Spleen (tissue), 11 donors: Measurements from ENCODE around the gene NR3C1. TPM values are rescaled to one million over a fixed set of nuclear protein-coding genes. Genes with fewer than 3 reads are reported as not detected.

Source experiments
- DNase-seq: peaks from one replicate; pipeline ENCODE4 v3.0.0-alpha.2; 2020
- H3K27ac ChIP-seq, 8 donors: fragments of 200-600 bp; sonication (generic) in 7 of 8; 1 replicate in 4 of 8; 2 replicates in 4 of 8; pipeline versions ENCODE4 v1.5.0 to v1.8.0; 2016 to 2021; ENCODE audit warnings: inconsistent platforms in 4 of 8, mild to moderate bottlenecking in 4 of 8, moderate library complexity in 1 of 8
- H3K27me3 ChIP-seq, 7 donors: fragments of 200-600 bp; sonication (generic) in 6 of 7; replicated peaks in 1 of 7; 1 replicate in 4 of 7; 2 replicates in 3 of 7; pipeline versions ENCODE4 v1.5.0 to v1.8.0; 2016 to 2021; ENCODE audit warnings: inconsistent platforms in 3 of 7, mild to moderate bottlenecking in 1 of 7
- H3K36me3 ChIP-seq, 6 donors: fragments of 200-600 bp; sonication (generic) in 5 of 6; 1 replicate in 4 of 6; 2 replicates in 2 of 6; pipeline versions ENCODE4 v1.5.0 to v1.8.0; 2016 to 2021; ENCODE audit warnings: inconsistent platforms in 2 of 6
- H3K4me1 ChIP-seq, 6 donors: fragments of 200-600 bp; sonication (generic) in 5 of 6; 1 replicate in 3 of 6; 2 replicates in 3 of 6; pipeline versions ENCODE4 v1.5.0 to v1.8.0; 2016 to 2021; ENCODE audit warnings: inconsistent platforms in 3 of 6
- H3K4me3 ChIP-seq, 8 donors: fragments of 200-600 bp; sonication (generic) in 7 of 8; 1 replicate in 4 of 8; 2 replicates in 4 of 8; pipeline versions ENCODE4 v1.5.0 to v1.8.0; 2016 to 2021; ENCODE audit warnings: inconsistent platforms in 4 of 8, mild to moderate bottlenecking in 4 of 8, moderate library complexity in 2 of 8
- H3K9me3 ChIP-seq, 8 donors: fragments of 200-600 bp; sonication (generic) in 7 of 8; 1 replicate in 4 of 8; 2 replicates in 4 of 8; pipeline versions ENCODE4 v1.5.0 to v1.8.0; 2016 to 2021; ENCODE audit warnings: inconsistent platforms in 4 of 8
- POLR2A ChIP-seq, 3 donors: fragments of 450-650 bp; IDR thresholded peaks; one replicate each; pipeline ENCODE4 v1.5.1; 2017; ENCODE audit warnings: antibody characterized with exemption in 3 of 3, mild to moderate bottlenecking in 1 of 3
- POLR2AphosphoS5 ChIP-seq, 3 donors: sonication (generic); formaldehyde crosslinking; IDR thresholded peaks; one replicate each; pipeline ENCODE4 v1.5.1; 2017; ENCODE audit warnings: antibody characterized with exemption in 3 of 3
- WGBS, 5 donors: extraction: QIAGEN DNeasy Blood & Tissue Kit in 3 of 5; methylation state at CpG; one replicate each; pipeline versions ENCODE4 v1.1.5 to v1.1.7; 2013 to 2018; 5-methylcytosine and 5-hydroxymethylcytosine counted together
- intact Hi-C: fragments of 100-400 bp; cut with DNase I; formaldehyde crosslinking; loops from one replicate; pipeline ENCODE4 v1.15.0; 2023; ENCODE audit warnings: low total_unique reads
- polyA plus RNA-seq, 3 donors: library from polyadenylated mRNA; stranded (reverse); fragments of 200-250 nt; gene quantifications; one replicate each; pipeline ENCODE4 v1.2.1, GENCODE V29; 2013
- total RNA-seq, 7 donors: library from RNA; depleted of rRNA in 3 of 7; stranded (reverse); fragments of >200 nt in 3 of 7; fragmentation: NEBNext Ultra II Directional in 4 of 7; extraction: Animal tissue kit (Norgen Biotek cat#: 25700) in 4 of 7; gene quantifications; one replicate each; pipeline versions ENCODE4 v1.1.0 to v1.2.1, GENCODE V29; 2016 to 2021
- TF ChIP-seq, protein P1 (sequence below), 11 experiments: fragments of 200-600 bp in 7 of 11; fragments of 450-650 bp in 4 of 11; sonication (generic) in 4 of 11; IDR thresholded peaks in 8 of 11; conservative IDR thresholded peaks in 3 of 11; 1 replicate in 7 of 11; 2 replicates in 4 of 11; pipeline versions ENCODE4 v1.4.0 to v1.8.0; 2016 to 2021; ENCODE audit warnings: antibody characterized with exemption in 11 of 11, inconsistent platforms in 4 of 11, mild to moderate bottlenecking in 1 of 11
- donor health status: healthy with polysubstance abuse.
- donor health status: DM: no; HTN: no; CAD: no; lungs with moderate emphysema.
- donor health status: DM: no; HTN: no; CAD: no.
- donor health status: Bipolar disorder and iron deficiency.
- donor health status: healthy.
- donor health status: DM: no; HTN: no; CAD: no.
- donor health status: DM: yes; HTN: yes; CAD: no.

The NR3C1 gene
- total and polyA plus RNA-seq, 10 donors: 18.2 to 97.8 (median 71.2) TPM

DNA sequence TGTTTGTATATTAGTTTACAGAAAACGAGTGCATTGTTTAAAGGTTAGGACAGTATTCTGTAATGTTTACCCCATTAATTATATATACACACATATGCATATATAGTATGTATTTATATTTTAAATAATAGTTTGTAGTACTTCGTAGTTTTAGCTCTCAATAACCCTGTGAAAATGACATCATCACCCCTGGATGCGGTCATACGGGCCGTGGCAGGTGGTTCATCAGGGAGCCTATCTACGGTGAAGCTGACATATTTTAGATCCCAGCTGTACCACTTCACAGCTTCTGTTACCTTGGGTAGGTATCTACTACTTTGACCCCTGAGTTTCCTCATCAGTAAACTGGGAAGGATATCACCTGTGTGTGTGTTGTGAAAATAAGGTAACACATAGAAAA lies 87.1 kb downstream of the NR3C1 start:
- H3K36me3 ChIP-seq: peaks cover 0 to 28% (median 18%) of the 10 kb centered on the region in 6 donors
- TF ChIP-seq, protein P1, sequence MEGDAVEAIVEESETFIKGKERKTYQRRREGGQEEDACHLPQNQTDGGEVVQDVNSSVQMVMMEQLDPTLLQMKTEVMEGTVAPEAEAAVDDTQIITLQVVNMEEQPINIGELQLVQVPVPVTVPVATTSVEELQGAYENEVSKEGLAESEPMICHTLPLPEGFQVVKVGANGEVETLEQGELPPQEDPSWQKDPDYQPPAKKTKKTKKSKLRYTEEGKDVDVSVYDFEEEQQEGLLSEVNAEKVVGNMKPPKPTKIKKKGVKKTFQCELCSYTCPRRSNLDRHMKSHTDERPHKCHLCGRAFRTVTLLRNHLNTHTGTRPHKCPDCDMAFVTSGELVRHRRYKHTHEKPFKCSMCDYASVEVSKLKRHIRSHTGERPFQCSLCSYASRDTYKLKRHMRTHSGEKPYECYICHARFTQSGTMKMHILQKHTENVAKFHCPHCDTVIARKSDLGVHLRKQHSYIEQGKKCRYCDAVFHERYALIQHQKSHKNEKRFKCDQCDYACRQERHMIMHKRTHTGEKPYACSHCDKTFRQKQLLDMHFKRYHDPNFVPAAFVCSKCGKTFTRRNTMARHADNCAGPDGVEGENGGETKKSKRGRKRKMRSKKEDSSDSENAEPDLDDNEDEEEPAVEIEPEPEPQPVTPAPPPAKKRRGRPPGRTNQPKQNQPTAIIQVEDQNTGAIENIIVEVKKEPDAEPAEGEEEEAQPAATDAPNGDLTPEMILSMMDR (IDR thresholded peaks at IDR 0.05 in 8 of 11, conservative IDR thresholded peaks at IDR 0.05 in 3 of 11): no peak
- TF ChIP-seq POLR2A (IDR thresholded peaks at IDR 0.05): no peak
- TF ChIP-seq POLR2AphosphoS5 (IDR thresholded peaks at IDR 0.05): no peak
- DNase-seq: no peak
- no peaks in the 10 kb centered on the region for H3K9me3 ChIP-seq
- H3K27me3 ChIP-seq: no peaks in the 10 kb centered on the region
- H3K4me3 ChIP-seq: no peak overlapping the region
- 92 to 94% (median 93%) methylated on average over 6 of the region's 6 CpGs for WGBS, 5 donors
- no peak overlapping the region for H3K27ac ChIP-seq
- H3K4me1 ChIP-seq: peaks cover 0 to 87% (median 29%) of the 10 kb centered on the region in 6 donors
- intact Hi-C loops: no loop called here

DNA sequence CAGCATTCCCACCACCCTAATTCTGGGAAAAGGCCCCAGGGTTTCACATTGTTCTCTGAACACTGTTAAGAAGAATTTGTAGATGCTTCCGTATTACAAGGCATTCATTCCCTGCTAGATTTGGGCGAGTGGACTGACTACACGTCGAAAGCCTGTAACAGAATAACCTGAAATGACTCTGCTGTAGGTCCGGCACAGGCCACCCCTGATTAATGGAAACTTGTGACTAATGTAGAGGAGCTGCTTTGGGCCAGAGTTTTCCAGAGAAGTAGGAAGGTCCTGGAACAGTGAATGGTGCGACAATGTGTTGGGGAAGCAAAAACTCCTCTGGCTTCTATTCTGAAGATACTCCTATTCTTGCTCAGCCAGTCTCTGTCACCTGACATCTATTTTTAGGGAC lies 87.6 kb downstream of the NR3C1 start:
- Histone ChIP-seq H3K27ac (no peak overlapping the region), H3K27me3 (no peaks in the 10 kb centered on the region), H3K4me3 (no peak overlapping the region), H3K36me3 (peaks cover 0 to 32% (median 21%) of the 10 kb centered on the region in 6 donors), H3K4me1 (peaks cover 0 to 84% (median 29%) of the 10 kb centered on the region in 6 donors), H3K9me3 (no peaks in the 10 kb centered on the region)
- intact Hi-C loops: no loop called here
- 94 to 98% (median 96%) methylated on average over 6 of the region's 6 CpGs for WGBS, 5 donors
- TF ChIP-seq, protein P1 (IDR thresholded peaks at IDR 0.05 in 8 of 11, conservative IDR thresholded peaks at IDR 0.05 in 3 of 11): no peak
- TF ChIP-seq POLR2A (IDR thresholded peaks at IDR 0.05): no peak
- TF ChIP-seq POLR2AphosphoS5 (IDR thresholded peaks at IDR 0.05): no peak
- DNase-seq: no peak

DNA sequence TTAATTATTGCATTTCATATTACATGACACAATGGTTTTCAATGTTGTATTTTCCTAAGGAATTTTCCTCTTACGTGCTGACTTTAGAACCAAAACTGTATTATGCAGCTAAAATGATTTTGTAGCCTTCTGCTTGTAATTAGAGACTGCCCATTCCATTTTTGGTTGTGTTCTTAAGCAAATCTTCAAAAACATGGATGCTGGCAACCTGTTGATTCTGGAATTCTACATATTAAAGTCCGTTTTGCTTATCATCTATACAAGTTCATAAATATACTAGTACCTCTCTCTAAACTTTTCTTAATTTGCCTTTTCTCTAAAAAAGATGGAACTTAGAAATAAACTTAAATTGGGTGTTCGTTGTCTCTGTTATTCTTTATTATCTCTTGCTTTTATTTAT lies 88.3 kb downstream of the NR3C1 start:
- Histone ChIP-seq H3K27ac (no peak overlapping the region), H3K4me3 (no peak overlapping the region), H3K9me3 (no peaks in the 10 kb centered on the region), H3K27me3 (no peaks in the 10 kb centered on the region), H3K36me3 (peaks cover 0 to 39% (median 27%) of the 10 kb centered on the region in 6 donors), H3K4me1 (peaks cover 0 to 84% (median 29%) of the 10 kb centered on the region in 6 donors)
- no peak for DNase-seq
- WGBS, 5 donors: 91 to 98% (median 97%) methylated on average over 3 of the region's 3 CpGs
- TF ChIP-seq POLR2A (IDR thresholded peaks at IDR 0.05): no peak
- no peak for TF ChIP-seq POLR2AphosphoS5 (IDR thresholded peaks at IDR 0.05)
- TF ChIP-seq, protein P1 (IDR thresholded peaks at IDR 0.05 in 8 of 11, conservative IDR thresholded peaks at IDR 0.05 in 3 of 11): no peak
- intact Hi-C loops: no loop called here

DNA sequence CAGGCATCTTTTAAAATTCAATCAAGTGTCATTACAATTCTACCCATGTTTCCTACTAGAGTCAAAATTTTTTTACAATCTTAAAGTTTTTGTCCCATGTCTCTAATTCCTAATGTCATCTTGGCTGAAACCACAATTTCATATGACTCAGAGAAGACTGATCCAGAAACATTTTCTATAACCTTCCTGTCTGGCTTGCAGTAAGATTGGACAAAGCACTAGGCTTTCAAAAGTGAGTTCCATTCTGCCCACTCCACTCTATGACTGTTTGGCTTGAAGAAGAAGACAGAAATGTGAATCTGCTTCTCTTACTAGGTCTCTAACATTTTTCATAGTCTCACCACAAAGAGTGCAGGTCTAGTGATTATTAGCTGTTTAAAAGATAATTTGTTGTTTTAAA lies 88.8 kb downstream of the NR3C1 start:
- intact Hi-C loops: no loop called here

More for the DNA sequence above, 88.8 kb downstream of the NR3C1 start:
- no peak for DNase-seq
- TF ChIP-seq POLR2A (IDR thresholded peaks at IDR 0.05): no peak
- TF ChIP-seq, protein P1 (IDR thresholded peaks at IDR 0.05 in 8 of 11, conservative IDR thresholded peaks at IDR 0.05 in 3 of 11): no peak
- no peak for TF ChIP-seq POLR2AphosphoS5 (IDR thresholded peaks at IDR 0.05)
- no peak overlapping the region for H3K27ac ChIP-seq
- H3K4me1 ChIP-seq: peaks cover 0 to 84% (median 29%) of the 10 kb centered on the region in 6 donors
- H3K4me3 ChIP-seq: no peak overlapping the region
- no peaks in the 10 kb centered on the region for H3K27me3 ChIP-seq
- H3K36me3 ChIP-seq: peaks cover 0 to 44% (median 33%) of the 10 kb centered on the region in 6 donors
- H3K9me3 ChIP-seq: no peaks in the 10 kb centered on the region
